SK-N-SH treated with all-trans-retinoic acid at 6 μM for 48 hours (cell line): ENCODE results near the gene NAGPA.

Source experiments
- ARNTL ChIP-seq: fragments of 450-650 bp; formaldehyde crosslinking; IDR thresholded peaks from 2 replicates; pipeline ENCODE4 v1.5.0; 2020; ENCODE audit warnings: low read depth, mild to moderate bottlenecking, moderate library complexity, borderline replicate concordance
- OSR1 ChIP-seq: fragments of 250-450 bp; sonication (Bioruptor Pico); IDR thresholded peaks from 2 replicates; pipeline ENCODE4 v1.8.0; 2022; ENCODE audit warnings: moderate library complexity, mild to moderate bottlenecking, inconsistent platforms
- PATZ1 ChIP-seq: fragments of 250-450 bp; sonication (Bioruptor Pico); IDR thresholded peaks from 2 replicates; pipeline ENCODE4 v1.8.0; 2020; ENCODE audit warnings: mild to moderate bottlenecking, moderate library complexity, borderline replicate concordance

- no peak for TF ChIP-seq ARNTL (CRISPR knock-in tag)
- TF ChIP-seq OSR1, result no peak
- TF ChIP-seq PATZ1 (CRISPR knock-in tag), result no peak
Measured at GRCh38 chr16:5019775-5020174, 14.0 kb downstream of the NAGPA start.
